H1 (cell line): ENCODE measurements around the gene EIPR1. TPM values are rescaled to one million over a fixed set of nuclear protein-coding genes. Genes with fewer than 3 reads are reported as not detected.

Source experiments
- CBX5 ChIP-seq: fragments of 300-800, 300-1000 bp; sonication (generic); IDR thresholded peaks from 2 replicates; pipeline ENCODE4 v1.7.1; 2016; ENCODE audit warnings: antibody characterized with exemption, low read length, low read depth
- FOSL1 ChIP-seq: IDR thresholded peaks from 2 replicates; pipeline ENCODE4 v1.6.1; 2011; ENCODE audit warnings: mild to moderate bottlenecking, low read depth, low read length, moderate library complexity; ENCODE audit not compliant: insufficient read depth
- SP1 ChIP-seq: IDR thresholded peaks from 2 replicates; pipeline ENCODE4 v1.6.1; 2011; ENCODE audit warnings: low read depth, low read length
- SRF ChIP-seq: IDR thresholded peaks from 2 replicates; pipeline ENCODE4 v1.6.1; 2011; ENCODE audit warnings: mild to moderate bottlenecking, low read depth, low read length, moderate library complexity
- TAF1 ChIP-seq: IDR thresholded peaks from 2 replicates; pipeline ENCODE4 v1.6.1; 2011; ENCODE audit warnings: mild to moderate bottlenecking, low read depth, low read length
- USF2 ChIP-seq: IDR thresholded peaks from 2 replicates; pipeline ENCODE4 v1.6.1; 2011; ENCODE audit warnings: low read length, improper control_type of control experiment
- polyA plus RNA-seq, 7 experiments: library from polyadenylated mRNA; depleted of rRNA in 3 of 7; stranded (reverse) in 5 of 7; unstranded in 2 of 7; fragments of >200 nt in 5 of 7; fragments of 200-250 nt in 2 of 7; gene quantifications; 1 replicate in 5 of 7; 2 replicates in 1 of 7; 4 replicates in 1 of 7; pipeline versions ENCODE4 v1.2.1 to v1.2.3, GENCODE V29; 2011 to 2013; ENCODE audit warnings: missing spikeins in 2 of 7, mixed read lengths in 2 of 7
- total RNA-seq: library from RNA; stranded (reverse); fragmentation: NEBNext Ultra II Directional; extraction: Animal tissue kit (Norgen Biotek cat#: 25700); gene quantifications from 2 replicates; pipeline ENCODE4 v1.2.1, GENCODE V29; 2021

The EIPR1 gene
- total and polyA plus RNA-seq, 2 of the 8 experiments (the other 6 are each of a cell fraction or from before 2014, with no cell fraction given), result 26.3 to 56.4 TPM

- TF ChIP-seq TAF1 (no peak), FOSL1 (no peak), SRF (no peak), SP1 (no peak), USF2 (no peak), CBX5 (no peak)
These were observed 166.2 kb downstream of the EIPR1 start (continued) for GRCh38 chr2:3211256-3212060.
